ENCODE measurements around the gene PARK7.
"Not testable (repeated sequence)": the region's sequence is repeated elsewhere in the genome, so short reads cannot be mapped to it uniquely, and the experiment has no call there.

The PARK7 gene

GRCh38 chr1:7961216-7962013 is at the start of gene PARK7:
Gene PARK7, plus strand, starts transcription at chr1:7961711. Its CDS starts 1,075 bp downstream, at chr1:7962786.
- DNase-seq, result peak; percentile 56

- DNase-seq, result no peak
Observed at GRCh38 chr1:7912145-7912544, 49.4 kb upstream of the PARK7 start.

GRCh38 chr1:7912743-7913557 is 48.6 kb upstream of the PARK7 start:
- no peak for DNase-seq

- no peak for DNase-seq
Observed at GRCh38 chr1:7915826-7916500, 45.5 kb upstream of the PARK7 start.

- DNase-seq, result no peak
Observed at GRCh38 chr1:7916501-7916830, 45.0 kb upstream of the PARK7 start.

GRCh38 chr1:7917971-7918370 is 43.5 kb upstream of the PARK7 start:
- not testable (repeated sequence) for DNase-seq

- no peak for DNase-seq
Observed at GRCh38 chr1:7919880-7920279, 41.6 kb upstream of the PARK7 start.

- no peak for DNase-seq
Observed at GRCh38 chr1:7921796-7922195, 39.7 kb upstream of the PARK7 start.

GRCh38 chr1:7922301-7922700 is 39.2 kb upstream of the PARK7 start:
- no peak for DNase-seq

- not testable (repeated sequence) for DNase-seq
Observed at GRCh38 chr1:7927061-7927460, 34.5 kb upstream of the PARK7 start.

GRCh38 chr1:7928247-7928646 is 33.3 kb upstream of the PARK7 start:
- DNase-seq, result no peak

GRCh38 chr1:7929637-7930036 is 31.9 kb upstream of the PARK7 start:
- DNase-seq, result no peak

- no peak for DNase-seq
Observed at GRCh38 chr1:7930645-7931445, 30.7 kb upstream of the PARK7 start.

GRCh38 chr1:7931446-7931812 is 30.1 kb upstream of the PARK7 start:
- no peak for DNase-seq

- no peak for DNase-seq
Observed at GRCh38 chr1:7932524-7933138, 28.9 kb upstream of the PARK7 start.

- no peak for DNase-seq
Observed at GRCh38 chr1:7938070-7938469, 23.4 kb upstream of the PARK7 start.

GRCh38 chr1:7940034-7940433 is 21.5 kb upstream of the PARK7 start:
- no peak for DNase-seq

- DNase-seq, result no peak
Observed at GRCh38 chr1:7940745-7941436, 20.6 kb upstream of the PARK7 start, which contains the start of gene TNFRSF9. Gene TNFRSF9, minus strand, starts transcription at chr1:7940839. Its CDS starts 845 bp downstream, at chr1:7939994.

- DNase-seq, result no peak
Observed at GRCh38 chr1:7941437-7941793, 20.1 kb upstream of the PARK7 start.

- no peak for DNase-seq
Observed at GRCh38 chr1:7942214-7942921, 19.1 kb upstream of the PARK7 start.

- no peak for DNase-seq
Observed at GRCh38 chr1:7943251-7943650, 18.3 kb upstream of the PARK7 start.

Measured in NCI-H2107 (cell line).